NCI-H2081 treated with DMSO at 0.1 percent for 48 hours (cell line): ENCODE results near the gene ERG.

Experiments
- DNase-seq: peaks from one replicate; lab custom pipeline; 2025; lab: John Stamatoyannopoulos, UW

Gene ERG

DNA sequence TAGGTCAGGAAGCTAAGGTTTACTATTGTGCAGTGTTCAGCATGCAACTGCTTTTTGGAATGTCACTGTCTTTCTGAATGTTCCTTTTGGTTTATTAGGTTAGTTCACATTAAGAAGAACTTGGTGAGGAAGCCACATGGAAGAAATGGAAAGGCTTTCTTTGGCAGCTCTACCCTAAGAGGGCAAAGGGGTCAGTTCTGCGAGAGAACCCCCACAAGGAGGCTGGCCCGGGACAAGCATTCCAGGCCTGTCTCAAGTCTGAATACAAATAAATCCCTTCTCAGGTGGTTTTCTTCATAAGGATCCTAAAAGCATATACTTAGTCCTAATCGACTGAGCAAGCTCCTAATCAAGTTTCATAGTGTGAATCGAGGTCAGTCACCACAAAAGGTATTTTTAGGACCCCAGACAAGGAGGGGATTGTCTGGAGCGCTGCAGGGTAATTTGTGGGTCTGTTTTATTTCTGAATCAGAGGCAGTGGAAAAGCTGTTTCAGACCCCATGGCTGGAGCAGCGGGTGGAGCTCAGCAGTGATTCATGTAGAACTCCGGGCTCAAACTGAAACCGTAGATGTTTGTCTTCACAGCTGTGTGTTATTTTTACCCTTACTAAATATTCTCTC lies 63.3 kb downstream of the ERG start:
- DNase-seq: no peak

DNA sequence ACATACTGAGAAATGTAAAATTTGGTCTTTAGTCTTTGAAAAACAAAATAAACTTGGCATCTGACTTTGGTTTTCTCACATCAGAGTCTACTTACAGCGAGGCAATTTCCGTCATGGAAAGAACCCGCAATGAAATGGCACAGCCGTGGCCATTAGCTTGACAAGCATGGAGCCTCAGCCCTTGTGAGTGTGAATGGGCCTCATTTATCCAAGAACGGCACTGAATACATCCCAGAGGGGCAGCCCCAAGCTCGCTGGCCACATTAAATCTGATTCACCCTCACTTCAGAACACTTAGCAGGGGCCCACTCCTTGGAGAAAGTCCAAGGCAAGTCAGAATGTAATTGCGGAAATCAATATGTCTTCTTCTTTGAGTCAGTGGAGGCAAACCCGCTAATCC lies 64.8 kb downstream of the ERG start:
- no peak for DNase-seq

DNA sequence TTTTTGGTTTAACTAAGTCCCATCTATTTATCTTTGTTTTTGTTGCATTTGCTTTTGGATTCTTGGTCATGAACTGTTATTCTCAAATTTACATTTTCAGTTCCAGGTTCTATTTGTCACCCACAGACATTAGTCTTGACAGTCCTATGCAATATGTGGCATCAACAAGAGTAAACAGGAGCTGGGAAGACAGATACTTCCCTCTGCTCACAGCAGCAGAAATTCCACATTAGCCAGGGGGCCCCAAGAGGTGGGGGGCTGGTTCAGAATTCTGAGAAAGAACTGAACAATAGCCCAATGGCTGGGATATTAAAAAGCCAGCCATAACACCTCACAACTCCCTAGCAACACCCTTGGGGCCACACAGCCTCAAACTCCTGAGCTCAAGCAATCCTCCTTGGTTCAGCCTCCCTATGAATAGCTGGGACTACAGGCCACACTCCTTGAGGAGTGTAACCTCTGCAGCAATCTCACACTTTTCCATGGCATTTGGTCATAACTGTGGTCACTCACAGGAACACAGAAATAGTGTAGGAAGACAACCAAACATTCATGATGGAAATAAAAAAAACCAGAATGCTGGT lies 67.8 kb downstream of the ERG start:
- no peak for DNase-seq

DNA sequence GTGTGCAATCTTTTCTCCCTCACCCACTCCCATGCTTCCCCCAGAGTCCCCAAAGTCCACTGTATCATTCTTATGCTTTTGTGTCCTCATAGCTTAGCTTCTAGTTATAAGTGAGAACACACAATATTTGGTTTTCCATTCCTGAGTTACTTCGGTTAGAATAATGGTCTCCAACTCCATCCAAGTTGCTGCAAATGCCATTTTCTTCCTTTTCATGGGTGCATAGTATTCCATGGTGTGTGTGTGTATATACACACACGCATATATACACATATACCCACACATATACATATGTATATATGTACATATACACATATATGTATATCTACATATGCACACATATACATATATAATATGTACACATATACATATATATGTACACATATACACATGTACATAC lies 69.3 kb downstream of the ERG start:
- DNase-seq: no peak

DNA sequence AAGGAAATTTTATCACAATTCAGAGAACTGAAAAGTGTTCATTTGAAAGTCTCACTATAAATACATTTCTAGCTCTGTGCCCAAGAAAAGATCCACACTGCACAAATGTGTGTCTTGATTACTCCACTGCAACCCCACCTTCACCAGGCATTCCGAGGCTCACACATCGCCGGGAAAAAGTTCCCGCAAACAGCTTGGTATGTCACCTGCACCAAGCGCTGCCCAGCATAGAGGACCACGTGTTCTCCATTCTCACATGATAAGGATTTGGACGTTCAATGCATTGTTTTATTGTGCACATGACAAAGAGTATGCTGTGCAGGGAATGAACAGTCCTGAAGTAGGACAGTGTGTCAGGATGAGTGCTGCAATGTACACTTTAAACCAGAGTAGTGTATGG lies 70.1 kb downstream of the ERG start:
- no peak for DNase-seq

DNA sequence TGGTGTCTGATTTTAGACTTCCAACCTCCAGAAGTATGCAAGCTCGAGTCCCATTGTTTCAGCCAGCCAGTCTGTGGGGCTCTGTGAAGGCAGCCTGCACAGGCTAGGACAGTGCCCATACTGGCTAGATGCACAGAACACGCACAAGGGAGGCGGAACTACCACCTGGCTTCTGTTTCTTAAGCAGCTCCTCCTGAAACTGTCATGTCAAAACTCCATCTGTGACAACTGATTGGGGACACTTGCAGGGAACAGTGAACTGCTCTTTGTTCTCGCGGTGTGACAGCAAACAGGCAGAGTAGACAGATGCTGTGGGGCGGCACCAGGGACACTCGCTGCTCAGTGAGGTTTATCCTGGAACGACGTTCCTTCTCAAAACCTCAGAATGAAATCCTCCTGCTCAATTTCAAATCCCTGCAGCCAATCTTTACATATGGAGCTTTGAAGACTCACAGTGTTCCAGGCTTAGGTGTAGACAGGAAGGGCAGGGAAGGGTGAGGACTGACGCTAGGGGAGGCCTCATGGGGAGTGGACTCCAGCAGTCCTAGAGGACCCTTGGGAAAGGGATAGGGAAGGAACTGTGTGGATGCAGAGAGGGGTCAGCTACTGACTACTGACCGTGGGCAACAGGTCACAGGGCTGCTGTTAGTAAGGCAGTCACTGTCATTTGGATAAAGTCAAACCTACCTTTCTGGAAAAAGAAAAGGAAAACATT lies 73.8 kb downstream of the ERG start:
- DNase-seq: no peak

DNA sequence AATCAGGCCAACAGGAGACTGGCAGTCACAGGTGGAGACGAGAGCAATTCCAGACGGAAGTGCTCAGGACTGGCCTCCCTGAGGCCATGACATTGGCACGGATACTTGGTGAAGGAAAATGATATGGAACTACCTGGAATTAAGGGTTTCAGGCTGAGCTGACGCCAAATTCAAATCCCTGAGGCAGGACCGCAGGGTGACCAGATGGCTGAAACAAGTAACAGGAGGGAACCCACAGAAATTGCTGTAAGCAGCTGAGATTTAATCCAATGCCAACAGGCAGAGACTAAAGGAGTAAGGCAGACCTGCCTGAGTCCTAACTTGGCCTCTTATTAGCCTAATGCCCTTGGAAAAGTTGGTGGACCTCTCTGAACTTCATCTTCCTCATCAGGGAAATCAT lies 76.2 kb downstream of the ERG start:
- DNase-seq: no peak

DNA sequence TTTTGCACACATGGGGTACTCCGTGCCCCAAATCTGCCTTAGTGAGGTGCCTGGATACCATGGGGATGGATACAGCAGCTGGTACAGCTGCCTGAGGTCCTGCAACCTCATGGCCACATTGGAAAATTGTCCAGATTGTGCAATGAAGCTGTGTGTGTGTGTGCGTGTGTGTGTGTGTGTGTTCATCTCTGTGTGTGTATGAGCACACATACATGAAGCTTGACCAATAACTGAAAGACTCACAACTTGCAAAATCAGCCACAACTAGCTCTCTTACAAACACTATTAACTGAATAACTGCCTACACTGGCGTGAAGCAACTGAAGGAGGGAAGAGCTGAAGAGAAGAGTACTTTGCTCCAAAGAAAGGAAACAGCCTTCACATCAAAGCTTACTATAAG lies 78.1 kb downstream of the ERG start:
- DNase-seq: no peak

DNA sequence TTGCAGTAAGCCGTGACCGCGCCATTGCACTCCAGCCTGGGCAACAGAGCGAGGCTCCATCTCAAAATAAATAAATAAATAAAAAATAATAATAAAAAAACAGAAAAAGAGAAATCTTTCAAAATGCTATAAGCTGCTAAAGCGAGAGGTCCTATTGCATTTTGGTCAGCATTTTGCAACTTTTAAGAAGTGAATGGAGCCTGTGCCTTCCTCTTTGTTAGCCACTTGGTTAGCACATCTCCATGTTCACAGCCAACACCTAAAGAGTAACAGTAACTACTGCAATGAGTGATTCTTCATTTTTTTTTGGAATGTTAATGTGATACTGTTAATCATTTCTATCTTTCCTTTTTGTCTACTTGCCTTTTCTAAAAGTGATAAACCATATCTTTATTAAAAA lies 80.6 kb downstream of the ERG start:
- no peak for DNase-seq

DNA sequence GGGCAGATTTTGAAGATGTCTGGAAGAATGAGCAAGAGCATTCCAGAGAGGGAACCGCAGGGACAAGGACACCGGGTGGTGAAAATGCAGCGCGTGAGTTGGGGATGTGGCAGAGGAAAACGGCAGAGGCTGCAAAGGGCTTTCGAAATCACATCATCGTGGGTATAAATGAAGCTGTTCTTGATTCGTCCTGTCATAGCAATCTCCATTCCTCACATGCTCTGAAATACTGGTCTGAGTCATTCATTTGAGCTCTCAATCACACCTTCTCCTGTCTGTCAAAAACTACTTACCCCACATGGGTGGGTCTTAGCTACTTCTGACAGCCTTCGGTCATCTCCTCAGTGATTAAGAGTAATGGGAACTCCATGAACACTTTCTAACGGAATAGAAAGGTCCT lies 81.5 kb downstream of the ERG start:
- DNase-seq: no peak

DNA sequence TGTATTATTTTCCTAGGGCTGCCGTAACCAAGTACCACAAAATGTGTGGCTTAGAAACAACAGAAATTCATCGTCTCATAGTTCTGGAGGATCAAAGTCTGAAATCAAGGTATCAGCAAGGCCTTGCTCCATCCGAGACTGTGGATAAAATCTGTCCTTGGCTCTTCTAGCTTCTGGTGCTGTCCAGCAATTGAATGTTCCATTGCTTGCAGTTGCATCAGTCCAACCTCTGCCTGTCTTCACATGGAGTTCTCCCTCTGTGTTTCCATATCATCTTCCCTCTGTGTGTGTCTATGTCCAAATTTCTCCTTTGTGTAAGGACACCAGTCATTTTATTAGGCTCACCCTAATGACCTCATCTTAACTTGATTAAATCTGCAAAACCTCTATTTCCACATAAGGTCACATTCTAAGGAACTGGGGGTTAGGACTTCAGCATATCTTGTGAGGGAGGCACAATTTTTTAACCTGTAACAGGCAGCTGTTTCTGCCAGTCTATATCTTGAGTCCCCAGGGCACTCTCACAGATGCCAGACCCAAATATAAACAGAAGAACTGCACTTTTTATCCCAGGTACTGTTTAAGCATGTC lies 84.2 kb downstream of the ERG start:
- no peak for DNase-seq

DNA sequence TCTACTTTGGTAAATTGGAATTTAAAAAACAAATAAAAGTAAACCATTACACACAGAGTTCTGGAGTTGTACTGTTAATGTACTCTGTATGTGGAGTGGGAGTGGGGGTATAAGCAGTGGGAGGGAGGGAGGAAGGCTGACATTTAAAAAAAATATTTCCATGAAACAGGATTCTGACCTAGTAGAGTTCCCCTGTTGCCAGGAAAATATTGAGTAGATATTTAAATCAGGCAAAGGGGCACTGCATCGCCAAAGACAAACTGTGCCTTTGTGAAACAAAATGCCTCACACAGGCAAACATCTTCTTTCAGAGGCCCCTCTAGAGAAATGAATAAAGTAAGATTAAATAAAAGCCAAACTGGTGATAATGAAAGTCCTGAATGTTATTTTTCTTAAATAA lies 87.8 kb downstream of the ERG start:
- no peak for DNase-seq

DNA sequence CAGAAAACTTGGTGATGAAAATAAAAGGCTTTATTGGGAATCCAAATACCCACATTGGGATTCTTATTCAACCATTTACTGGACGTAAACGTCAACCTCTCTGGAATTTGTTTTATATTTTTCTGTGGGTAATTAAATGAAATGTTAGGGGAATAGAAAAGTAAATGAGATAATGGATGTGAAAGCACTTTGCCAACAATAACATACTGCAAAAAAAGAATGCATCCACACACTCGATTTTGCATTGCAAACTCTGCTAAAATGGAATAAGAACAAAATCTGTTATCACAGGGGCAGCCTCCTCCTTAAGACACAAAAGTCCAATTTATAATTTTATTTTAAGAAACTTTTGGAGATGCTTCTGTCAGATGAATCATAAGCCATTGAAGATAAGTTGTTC lies 88.4 kb downstream of the ERG start:
- no peak for DNase-seq

DNA sequence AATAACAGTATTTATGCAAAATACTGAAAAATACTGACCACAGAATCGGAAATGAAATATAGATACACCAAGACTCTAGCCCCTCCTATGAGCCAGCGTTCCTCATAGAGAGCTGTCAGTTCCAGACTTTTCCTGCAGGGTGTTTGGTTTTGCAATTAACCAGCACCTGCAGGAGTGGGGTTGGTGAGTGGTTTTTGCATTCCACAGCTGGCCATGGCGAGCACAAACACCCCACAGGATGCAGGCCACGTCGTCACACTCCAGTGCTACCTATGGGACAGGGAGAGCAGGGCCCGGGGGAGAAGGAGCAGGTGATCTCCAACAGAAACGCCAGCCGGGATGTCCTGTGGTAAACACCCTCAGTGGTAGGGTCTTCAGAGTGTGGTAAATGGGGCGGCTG lies 94.1 kb downstream of the ERG start:
- DNase-seq: no peak

DNA sequence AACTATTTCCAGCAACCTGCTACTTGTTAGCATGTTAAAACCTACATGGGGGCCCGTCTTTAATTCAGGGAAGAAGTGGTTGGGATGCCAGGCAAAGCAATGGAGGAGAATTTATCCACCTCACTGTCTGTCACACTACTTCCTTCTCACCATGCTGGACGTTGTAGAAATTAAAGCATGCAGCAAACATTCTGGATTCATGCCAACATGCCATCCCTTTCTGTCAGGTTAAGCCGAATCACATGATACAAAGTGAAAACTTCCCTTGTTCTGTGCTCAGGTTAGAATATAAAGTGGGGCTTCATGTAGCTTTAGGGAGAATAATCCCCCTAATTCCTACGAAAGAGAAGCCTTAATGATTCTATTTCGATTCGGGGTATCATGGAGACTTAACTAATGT lies 95.5 kb downstream of the ERG start:
- DNase-seq: no peak

DNA sequence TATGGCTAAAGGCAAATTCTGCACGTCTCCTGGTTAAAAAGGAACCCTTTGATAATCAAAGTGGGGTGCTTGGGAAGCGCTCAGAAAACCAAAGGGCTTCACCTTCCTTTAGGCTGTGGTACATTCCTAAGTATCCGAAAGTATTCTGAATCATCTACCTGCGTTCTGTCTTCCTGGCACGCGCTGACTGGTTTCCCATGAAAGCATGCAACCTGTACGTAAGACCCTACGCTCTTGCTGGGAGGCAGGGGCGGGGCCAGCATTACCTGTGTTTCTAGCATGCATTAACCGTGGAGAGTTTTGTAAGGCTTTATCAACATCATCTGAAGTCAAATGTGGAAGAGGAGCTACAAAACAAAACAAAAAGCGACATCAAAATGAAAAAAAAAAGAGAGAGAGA lies 96.0 kb downstream of the ERG start:
- DNase-seq: no peak

DNA sequence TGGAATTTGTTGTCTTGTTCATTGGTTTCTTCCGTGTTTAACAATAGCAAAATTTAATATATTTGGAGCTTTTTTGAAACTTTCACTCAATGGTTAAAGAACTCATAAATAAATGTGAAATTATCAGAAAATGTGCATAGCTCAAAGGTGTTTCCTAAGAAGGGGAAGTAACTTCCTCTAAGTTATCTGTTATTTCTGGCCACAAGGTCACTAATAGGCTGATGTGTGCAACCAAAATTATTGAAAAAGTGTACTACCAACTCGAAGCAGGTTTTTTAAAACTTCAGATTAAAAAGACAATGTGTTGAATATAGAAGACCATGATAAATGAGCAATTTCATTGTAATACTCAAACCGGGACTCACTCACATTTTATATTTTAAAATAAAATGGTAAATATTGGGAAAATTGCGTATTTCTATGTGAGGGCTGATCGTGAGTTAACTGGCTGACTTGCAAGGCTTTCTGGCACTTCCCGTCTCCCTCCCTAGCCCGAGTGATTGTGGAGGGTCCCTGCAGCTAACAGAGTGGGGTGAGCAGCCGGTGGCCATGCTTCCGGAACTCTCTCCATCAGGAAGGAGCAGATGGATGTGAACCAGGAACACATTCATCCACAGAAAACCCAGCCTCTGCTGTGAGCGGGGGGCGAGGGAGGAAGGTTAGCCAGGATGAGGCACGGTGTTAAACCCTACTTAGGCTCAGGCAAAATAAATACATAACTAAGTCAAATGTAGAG lies 96.9 kb downstream of the ERG start:
- no peak for DNase-seq

DNA sequence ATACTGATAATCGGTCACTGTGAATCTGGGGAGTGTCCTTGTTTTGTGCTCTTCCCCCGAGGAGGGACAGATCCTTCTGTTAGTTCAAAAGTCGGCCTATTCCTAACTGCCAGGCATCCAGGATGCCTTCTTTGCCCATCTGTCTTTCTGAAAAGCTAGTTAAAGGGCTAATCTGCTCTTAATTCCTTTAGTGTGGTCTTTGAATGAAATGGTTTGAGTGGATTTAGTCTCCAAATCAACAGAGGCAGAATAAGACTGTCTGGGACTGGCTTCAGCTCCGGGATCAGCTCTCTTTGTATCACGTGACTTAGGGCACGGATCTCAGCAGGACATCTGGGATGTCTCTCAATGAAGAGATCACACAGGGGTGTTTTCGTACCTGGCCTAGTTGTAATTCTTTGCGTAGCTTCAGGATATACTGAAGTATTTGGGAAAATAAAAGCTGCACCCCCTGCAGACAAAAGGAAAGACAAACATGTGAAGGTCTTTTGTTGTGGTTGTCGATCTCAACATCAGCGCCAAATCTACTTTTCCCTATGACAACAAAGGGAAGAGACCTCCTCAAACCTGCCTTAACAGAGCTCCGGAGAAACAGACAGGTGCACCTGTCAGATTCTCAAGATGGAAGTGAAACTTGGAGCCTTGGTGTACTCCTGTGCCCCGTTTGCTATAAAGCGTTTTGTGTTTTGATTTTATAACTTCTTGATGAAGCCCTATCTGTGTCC lies 97.9 kb downstream of the ERG start:
- DNase-seq: no peak

DNA sequence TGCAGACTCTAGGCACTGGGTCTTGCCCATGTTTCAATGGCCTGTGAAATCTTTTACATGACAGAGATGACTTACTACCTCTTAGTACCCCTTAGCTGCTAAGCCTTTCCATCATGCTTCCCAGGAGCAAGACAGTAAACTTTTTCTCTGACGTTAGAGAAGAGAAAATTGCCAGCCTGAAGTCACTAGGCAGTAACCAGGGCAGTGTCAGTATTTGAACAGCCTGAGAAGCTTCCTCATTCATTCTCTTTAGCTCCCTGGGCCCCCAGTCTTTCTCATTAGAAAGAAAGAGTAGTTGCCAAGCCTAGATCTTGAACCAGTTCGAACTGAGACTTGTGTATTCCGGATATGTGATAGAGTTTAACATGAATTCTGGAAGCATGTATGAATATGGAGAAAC lies 99.2 kb downstream of the ERG start:
- no peak for DNase-seq

DNA sequence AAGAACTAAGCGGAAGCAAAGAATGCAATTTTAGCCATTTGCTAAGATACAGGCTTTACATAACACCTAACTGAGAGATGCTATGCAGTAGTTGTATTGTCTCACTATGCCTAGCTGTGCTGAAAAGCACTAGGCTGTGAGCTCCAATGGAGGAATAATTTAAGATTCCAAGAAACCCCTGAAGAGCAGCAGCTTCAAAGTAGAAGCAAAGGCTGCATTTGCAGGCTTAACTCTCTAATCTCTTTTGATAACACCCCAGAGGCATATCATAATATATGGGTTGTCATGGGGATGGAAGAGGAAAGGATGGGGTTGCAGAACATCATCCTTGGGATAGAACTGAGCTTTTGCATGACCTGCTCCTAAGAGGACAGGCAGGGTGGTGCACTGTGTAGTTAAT lies 102.0 kb downstream of the ERG start:
- no peak for DNase-seq

DNA sequence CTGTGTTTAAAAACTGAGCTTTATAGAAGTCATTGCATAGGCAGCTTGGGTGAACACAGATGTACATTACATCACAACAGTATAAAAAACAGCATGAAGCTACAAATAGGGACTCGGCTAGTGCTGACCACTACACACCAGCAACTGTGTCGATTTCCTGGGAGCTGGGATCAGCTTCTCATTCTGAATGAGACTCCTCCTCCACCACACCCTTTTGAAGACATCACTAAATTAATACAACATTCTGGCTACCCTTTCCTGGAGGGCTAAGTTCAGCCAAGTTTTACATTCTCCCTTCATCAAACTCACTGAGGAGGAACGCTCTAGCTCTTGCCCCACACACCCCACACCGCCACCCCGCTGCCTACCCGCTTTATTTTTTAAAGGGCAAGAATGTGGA lies 102.7 kb downstream of the ERG start:
- no peak for DNase-seq

DNA sequence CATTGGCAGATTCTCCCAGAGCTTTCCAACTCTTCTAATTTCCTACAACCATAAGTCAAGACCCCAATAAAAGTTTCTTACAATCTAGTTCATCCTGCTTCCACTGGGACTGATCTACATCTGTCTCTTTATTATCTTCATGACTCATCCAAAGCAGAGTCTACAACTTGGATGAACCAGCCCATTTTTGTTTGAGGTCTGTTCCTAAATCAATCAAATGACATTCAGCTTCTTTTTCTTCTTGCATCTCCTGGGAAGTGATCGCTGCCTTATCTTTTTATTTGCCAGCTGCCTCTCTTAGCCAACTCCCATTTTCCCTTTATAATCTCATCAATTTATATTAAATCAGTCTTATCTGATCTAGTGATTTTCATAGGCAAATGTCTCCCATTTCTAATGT lies 105.6 kb downstream of the ERG start:
- no peak for DNase-seq
